ENCODE measurements around the gene THRB.
A peak's percentile ranks its signal among the peaks of the same experiment; 100 is the strongest.

THRB gene

GRCh38 chr3:24510030-24510648 is 15.5 kb upstream of the THRB start:
- no peak for DNase-seq

GRCh38 chr3:24508423-24508839 is 13.8 kb upstream of the THRB start:
- peak; percentile 99 for DNase-seq

- no peak for DNase-seq
Measured at GRCh38 chr3:24507776-24508422, 13.2 kb upstream of the THRB start.

GRCh38 chr3:24506966-24507775 is 12.5 kb upstream of the THRB start:
- DNase-seq, result peak; percentile 78

GRCh38 chr3:24505691-24506550 is 11.3 kb upstream of the THRB start:
- peak; percentile 70 for DNase-seq

GRCh38 chr3:24504772-24505171 is 10.1 kb upstream of the THRB start:
- DNase-seq, result no peak

GRCh38 chr3:24503616-24504113 is 9.0 kb upstream of the THRB start:
- DNase-seq, result no peak

GRCh38 chr3:24502690-24503089 is 8.0 kb upstream of the THRB start:
- peak; percentile 69 for DNase-seq

- DNase-seq, result peak; percentile 53
Measured at GRCh38 chr3:24500806-24501205, 6.2 kb upstream of the THRB start.

GRCh38 chr3:24499991-24500390 is 5.3 kb upstream of the THRB start:
- DNase-seq, result no peak

- no peak for DNase-seq
Measured at GRCh38 chr3:24498796-24499195, 4.1 kb upstream of the THRB start.

GRCh38 chr3:24498391-24498790 is 3.7 kb upstream of the THRB start:
- no peak for DNase-seq

GRCh38 chr3:24497942-24498341 is 3.3 kb upstream of the THRB start:
- no peak for DNase-seq

GRCh38 chr3:24496529-24497482 is 2.2 kb upstream of the THRB start:
- DNase-seq, result peak; percentile 81

- no peak for DNase-seq
Measured at GRCh38 chr3:24495326-24495994, 810 bp upstream of the THRB start.

GRCh38 chr3:24493746-24494617 is 668 bp downstream of the THRB start:
- peak; percentile 75 for DNase-seq

GRCh38 chr3:24492971-24493551 is 1.6 kb downstream of the THRB start:
- no peak for DNase-seq

- DNase-seq, result peak; percentile 51
Measured at GRCh38 chr3:24490151-24490550, 4.5 kb downstream of the THRB start.
